GM19438 (cell line): ENCODE results near the gene PPP6R3.

ENCODE experiments used
- ATAC-seq: cut with Tn5 transposase; IDR thresholded peaks from one replicate; pipeline ENCODE4 v1.9.1; 2021; ENCODE audit warnings: low read depth; ENCODE audit not compliant: unreplicated experiment

The PPP6R3 gene

GRCh38 chr11:68460741-68461574, at the start of gene PPP6R3:
PPP6R3 (plus strand) TSS chr11:68460752; CDS start chr11:68537665, 76,913 bp downstream.
- ATAC-seq, result peak; percentile 39

GRCh38 chr11:68411501-68411991, 49.0 kb upstream of the PPP6R3 start:
- no peak for ATAC-seq

GRCh38 chr11:68412593-68413475, 47.7 kb upstream of the PPP6R3 start:
- no peak for ATAC-seq

GRCh38 chr11:68413591-68413999, 47.0 kb upstream of the PPP6R3 start:
- ATAC-seq, result no peak

GRCh38 chr11:68414496-68415221, 45.9 kb upstream of the PPP6R3 start:
- no peak for ATAC-seq

- no peak for ATAC-seq
Observed at GRCh38 chr11:68416070-68416578, 44.4 kb upstream of the PPP6R3 start.

- ATAC-seq, result no peak
Observed at GRCh38 chr11:68418648-68419047, 41.9 kb upstream of the PPP6R3 start.

GRCh38 chr11:68420171-68420570, 40.4 kb upstream of the PPP6R3 start:
- no peak for ATAC-seq

GRCh38 chr11:68423481-68423880, 37.1 kb upstream of the PPP6R3 start:
- ATAC-seq, result no peak

GRCh38 chr11:68424101-68424632, 36.4 kb upstream of the PPP6R3 start:
- no peak for ATAC-seq

GRCh38 chr11:68424981-68425865, 35.3 kb upstream of the PPP6R3 start:
- ATAC-seq, result no peak

- ATAC-seq, result no peak
Observed at GRCh38 chr11:68425866-68426380, 34.6 kb upstream of the PPP6R3 start.

GRCh38 chr11:68429661-68430060, 30.9 kb upstream of the PPP6R3 start:
- ATAC-seq, result no peak

- no peak for ATAC-seq
Observed at GRCh38 chr11:68430384-68430783, 30.2 kb upstream of the PPP6R3 start.

- no peak for ATAC-seq
Observed at GRCh38 chr11:68430801-68431200, 29.8 kb upstream of the PPP6R3 start.

GRCh38 chr11:68431984-68432645, 28.4 kb upstream of the PPP6R3 start:
- ATAC-seq, result no peak

- no peak for ATAC-seq
Observed at GRCh38 chr11:68432874-68433273, 27.7 kb upstream of the PPP6R3 start.

- ATAC-seq, result no peak
Observed at GRCh38 chr11:68433541-68433940, 27.0 kb upstream of the PPP6R3 start.
